Inferior parietal cortex (tissue), 1 donor: ENCODE measurements around the gene OSBPL10.

Experiments
- DNase-seq: peaks from one replicate; pipeline ENCODE4 v3.0.0-alpha.2; 2016; ENCODE audit errors: extremely low spot score

Gene OSBPL10

DNA sequence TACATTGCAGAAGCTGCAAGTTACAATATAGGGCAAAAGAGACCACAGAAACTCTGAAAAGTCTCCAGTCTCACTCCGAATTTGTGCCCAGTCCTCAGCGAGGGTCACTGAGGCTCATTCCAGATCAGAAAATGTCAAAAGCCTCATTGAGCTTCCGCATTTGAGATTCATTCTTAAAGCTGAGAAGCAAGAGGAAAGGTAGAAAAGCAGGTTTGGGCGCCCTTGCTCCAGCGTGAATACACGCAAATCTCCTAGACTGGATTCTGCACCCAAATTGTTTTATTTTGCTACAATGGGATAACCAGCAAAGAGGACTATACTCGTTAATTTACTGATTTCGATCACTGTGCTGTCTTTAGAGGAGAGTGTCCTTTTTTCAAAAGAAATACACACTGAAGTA lies 236.1 kb downstream of the OSBPL10 start:
- no peak for DNase-seq

DNA sequence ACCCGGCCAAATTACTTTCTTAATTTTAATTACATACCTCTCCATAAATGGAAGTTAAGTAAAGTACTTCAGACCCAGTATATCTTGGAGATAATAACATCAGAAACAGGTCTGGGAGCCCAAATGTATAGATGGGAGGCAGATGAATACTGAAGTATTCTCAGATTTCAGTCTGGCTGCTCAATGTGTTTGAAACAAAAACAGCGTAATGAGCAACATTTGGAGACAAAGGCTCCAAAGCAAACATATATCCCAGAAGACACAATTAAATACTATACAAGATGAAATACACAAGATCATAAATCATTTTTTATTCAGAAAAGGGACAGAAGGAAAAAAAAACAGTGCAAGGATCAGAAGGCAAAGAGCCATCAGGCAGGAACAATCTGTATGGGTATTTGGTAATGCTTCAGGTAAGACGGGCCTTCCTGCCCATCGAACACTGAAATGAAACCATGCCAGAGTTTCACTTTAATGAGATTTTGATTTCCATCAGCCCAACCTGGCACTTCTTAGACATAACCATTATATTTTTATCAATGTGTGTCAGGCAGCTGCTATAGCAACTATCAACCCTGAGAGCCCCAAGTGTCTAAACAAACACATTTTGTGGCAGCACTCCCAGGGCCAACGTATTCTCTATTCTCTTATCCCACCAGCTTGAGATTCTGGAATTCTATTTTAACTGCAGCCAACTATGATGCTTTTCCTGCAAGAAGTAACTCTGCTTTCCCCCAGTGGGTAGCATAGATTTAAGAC lies 237.6 kb downstream of the OSBPL10 start:
- no peak for DNase-seq

DNA sequence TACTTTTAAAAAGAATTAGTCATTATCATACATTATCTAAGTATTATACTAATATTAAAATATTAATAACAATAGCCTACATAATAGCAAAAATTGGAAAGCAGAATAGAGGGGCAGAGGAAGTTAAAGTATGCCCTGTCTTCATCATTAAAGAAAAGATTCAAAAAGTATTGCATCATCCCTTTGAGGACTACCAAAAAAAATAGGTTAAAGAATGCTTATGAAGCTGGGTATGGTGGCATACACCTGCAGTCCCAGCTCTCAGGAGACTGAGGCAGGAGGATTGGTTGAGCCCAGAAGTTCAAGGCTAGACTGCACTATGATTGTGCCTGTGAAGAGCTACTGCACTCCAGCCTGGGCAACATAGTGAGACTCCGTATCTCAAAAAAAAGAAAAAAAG lies 240.7 kb downstream of the OSBPL10 start:
- DNase-seq, result no peak

DNA sequence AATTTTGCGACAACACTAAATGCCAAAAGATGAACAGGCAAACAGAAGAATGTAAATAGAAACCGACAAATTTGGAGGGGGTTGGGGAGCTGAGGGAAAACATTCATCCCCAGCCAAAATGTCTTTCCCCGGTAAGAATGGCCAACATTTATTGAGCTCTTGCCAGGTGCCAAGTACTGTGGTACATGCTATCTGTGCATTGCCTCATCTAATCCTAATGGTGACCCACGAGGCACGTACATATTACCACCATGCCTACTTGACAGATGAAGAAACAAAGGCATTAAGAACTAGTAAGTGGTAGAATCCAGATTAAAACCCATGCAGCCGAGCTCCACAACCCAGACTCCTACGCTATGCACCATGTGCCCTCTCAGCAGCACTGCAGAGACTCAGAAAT lies 242.7 kb downstream of the OSBPL10 start:
- no peak for DNase-seq

DNA sequence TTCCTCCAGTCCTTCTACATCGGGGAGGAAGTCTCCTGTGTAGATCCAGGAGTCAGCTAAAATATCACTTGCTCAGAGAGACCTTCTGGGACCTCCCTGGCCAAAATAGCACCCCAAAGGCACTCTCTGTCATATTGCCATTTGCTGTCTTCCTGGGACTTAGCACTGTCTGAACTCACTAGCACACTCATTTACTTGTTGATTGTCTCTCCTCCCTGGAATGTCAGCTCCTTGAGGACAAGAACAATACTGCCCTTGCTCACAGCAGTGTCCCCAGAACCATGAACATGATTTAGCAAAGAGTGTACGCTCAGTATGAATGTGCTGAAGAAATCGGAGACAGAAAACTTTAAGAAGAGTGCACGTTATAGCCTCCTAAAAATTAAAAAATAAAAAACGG lies 245.4 kb downstream of the OSBPL10 start:
- no peak for DNase-seq

DNA sequence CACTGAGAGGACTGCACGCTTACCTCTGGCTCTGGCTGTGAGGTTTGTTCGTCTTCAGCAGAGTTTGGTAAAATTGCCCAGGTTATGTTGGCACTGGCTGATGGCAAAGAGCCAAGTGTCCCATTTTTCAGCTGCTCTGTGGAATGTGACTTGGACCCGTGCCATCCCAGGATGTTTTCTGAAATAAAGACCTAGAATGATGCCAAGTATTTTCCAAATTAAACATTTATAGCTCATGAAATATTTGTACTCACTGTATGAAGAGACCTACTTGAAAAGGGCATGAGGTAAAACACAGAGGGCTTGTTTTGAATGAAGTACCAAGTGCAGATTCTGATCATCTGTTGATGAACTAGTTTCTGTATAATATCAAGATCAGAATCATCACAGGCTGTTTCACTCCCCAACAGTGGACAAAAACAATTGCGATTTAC lies 247.8 kb downstream of the OSBPL10 start:
- DNase-seq, result no peak

DNA sequence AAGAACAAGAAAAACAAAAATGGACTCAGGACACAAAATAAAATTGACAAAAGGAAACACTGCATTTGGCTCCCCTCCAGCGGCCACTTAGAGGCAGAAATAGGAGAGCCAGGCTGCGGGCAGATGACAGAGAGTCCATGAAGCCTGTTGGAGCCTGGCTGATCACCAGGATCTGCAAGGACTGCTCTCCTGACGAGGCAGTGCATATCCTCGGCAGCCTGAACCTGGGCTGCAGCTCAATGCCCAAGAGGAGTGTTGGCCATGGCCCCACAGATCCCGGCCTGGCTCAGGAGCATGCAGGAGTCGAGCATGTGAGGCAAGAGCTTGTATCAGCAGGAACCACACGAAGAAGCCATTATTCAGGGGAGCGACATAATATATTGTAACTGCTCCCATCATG lies 248.5 kb downstream of the OSBPL10 start:
- no peak for DNase-seq

DNA sequence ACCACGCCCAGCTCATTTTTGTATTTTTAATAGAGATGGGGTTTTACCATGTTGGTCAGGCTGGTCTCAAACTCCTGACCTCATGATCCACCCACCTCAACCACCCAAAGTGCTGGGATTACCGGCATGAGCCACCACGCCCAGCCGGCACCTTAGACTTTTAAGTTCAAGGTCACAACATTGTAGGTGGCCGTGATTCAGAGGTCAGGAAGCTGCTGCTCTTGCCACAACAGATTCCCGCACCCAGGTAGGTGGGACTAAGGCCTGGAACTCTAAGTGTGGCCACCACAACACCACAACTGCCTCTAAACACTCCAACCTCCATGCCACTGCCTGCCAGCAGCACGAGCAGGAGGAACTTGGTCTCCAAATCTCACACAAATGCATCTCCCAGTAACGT lies 251.5 kb downstream of the OSBPL10 start:
- no peak for DNase-seq

DNA sequence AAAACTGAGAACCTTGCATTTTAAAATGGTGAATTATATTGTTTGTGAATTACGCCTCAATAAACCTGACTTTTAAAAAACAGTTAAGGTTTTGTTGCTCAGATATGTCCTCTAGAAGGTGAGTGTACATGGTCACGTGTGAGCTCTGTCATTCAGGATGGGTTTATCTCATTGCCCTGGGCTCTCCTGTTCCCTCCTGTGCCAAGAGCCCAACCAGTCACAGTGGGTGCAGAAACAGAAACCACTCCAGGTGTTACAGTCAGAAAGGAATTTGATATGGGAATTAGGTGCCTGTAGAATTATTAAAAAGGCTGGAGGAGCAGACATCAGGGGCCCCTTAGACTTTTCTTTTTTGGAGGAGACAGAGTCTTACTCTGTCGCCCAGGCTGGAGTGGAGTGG lies 252.0 kb downstream of the OSBPL10 start:
- DNase-seq, result no peak

DNA sequence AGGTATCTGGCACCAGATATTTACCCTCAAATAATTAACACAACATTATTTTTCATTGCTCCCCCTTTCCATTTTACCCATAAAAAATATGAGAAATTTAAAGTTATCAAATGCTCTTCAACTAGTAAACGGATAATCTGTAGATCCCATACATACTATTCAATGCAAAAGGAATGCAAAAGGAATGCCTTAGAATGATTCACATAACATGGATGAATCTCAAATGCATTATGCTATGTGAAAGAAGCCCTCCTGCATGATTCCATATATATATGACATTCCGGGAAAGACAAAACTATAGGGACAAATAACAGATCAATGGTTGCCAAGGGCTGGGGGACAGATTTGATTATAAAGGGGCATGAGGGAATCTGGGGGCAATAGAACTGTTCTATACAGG lies 252.7 kb downstream of the OSBPL10 start:
- no peak for DNase-seq

DNA sequence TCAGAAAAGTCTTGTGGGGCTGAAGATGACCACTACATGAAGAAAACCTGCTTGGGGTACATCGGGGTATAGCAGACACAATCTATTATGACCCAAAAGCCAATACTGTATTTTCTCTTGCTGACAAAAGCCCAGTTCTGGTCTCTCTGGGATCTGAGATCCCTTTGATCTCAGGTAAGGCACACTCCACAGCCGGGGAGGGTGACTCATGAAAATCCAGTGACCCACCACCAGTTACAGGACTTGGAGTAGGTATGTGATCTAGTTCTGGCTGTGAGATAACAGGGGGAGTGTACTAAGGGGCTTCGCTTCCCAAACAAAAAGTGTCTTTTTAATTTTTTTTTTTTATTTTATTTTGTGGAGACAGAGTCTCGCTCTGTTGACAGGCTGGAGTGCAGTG lies 255.1 kb downstream of the OSBPL10 start:
- no peak for DNase-seq

DNA sequence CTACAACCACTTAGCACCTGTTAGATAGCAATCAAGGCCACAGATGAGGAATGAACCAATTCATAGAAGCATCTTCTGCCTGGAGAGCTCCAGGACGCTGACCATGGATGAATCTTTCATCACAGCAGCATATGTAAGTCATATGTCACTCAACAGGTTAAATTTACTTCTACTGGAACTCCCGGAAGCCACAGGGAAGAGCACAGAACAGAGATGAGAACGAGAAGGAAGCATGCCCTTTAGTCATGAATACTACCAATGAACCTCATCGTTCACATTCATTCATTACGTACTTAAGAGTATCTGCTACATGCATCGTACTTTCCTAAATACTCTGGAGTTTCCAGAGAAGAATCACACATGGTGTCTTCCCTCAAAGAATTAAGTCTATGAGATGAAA lies 255.5 kb downstream of the OSBPL10 start:
- DNase-seq, result no peak

DNA sequence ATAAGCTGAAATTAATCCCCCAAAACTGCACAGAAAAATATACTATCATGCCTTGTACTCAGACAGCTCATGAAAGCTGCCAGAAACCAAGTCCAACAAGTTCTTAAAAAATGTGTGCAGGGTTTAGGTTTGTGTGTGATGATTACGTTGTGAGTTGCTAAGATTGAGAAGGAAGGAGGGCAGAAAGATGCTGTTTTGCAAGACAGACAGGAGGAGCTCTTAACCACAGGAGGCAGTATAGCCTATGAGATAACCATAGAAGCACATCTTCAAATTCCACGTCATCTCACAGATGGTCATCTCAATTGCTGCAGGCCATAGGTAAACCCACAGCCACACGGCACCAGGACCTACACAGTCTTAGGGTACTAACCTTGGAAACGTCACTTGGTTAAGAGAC lies 256.4 kb downstream of the OSBPL10 start:
- no peak for DNase-seq

DNA sequence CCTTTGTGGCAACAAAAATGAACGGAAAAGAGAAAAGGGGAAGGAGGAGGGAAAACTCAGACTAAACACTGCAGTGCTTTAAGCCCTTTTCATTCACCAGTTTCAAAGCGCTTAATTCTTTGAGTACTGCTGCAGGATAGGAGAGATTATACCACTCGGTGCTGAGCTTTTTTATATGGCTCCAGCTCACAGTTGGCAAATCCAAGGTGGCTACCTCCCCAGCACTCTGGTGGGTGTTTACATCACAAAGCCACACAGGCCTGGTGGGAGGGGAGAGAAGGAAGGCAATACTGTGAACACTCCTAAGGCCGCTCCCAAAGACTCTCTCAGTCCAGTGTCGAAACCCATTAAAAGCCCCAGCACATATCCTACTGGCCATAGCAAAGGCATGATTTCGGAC lies 256.9 kb downstream of the OSBPL10 start:
- DNase-seq, result no peak

DNA sequence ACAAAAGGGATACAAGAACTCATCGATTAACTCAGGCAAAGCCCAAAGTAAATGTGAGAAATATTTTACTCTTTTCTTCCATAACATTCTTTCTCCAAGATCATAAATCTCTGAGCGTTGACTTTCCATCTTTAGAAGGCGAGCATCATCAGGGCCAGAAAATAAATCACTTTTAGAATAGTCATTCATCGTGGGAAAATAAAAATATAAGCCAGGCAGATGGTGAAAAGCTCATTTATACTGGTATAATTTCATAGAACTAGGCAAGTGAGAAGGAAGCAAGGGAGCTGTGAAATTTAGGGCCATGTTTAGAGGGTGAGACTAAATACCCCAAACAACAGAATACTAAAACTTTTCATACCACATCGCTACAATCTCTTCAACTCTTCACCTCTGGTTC lies 257.4 kb downstream of the OSBPL10 start:
- no peak for DNase-seq

DNA sequence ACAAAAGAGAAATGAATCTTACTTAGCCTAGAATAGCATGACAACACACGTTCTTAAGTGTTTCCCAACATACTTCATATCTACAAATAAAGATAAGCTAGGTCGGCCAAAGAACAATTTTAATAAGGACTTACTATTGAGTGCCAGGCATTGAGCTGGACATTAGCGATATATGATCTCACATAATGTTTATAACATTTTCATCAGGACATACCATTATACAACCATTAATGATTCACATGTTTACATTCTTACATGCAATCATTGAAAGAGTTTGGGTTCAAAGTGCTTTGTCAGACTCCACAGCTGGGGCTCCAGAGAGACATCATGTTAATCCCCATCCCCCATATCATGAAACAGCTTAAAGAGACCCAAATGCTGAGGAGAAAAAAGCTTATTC lies 259.4 kb downstream of the OSBPL10 start:
- no peak for DNase-seq

DNA sequence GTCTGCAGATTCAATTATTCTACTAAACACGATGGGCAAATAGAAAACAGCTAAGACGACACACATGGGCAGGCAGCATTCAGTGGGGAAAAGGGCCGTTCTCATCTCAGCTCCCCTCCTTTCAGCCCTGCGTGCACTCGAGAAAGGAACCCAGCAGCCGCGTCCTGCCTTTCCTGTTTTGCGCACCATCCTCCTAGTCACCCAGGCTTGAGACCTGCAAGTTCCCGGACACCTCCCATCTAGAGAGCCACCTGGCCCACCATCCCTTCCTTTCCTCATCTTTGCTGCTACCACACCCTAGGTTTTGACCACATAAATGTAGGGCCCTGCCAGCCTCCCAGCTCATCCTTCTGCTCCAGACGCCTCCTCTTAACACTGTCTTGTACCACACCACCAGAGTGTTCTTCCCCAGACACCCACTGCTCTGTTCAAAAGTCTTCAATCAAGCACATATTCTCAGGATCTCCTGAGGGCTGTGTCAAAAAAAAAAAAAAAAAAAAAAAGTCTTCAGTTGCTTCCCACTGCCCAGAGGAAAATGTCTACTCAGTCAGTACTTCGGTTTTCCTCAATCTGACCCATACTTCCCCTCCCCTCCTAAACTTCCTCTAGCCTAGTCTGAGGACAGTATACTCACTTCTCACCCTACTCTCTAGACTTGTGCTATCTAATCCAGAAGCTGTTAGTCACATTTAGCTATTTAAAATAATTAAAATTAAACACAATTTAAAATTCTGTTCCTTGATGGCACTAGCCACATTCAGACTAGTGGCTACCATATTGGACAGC lies 266.4 kb downstream of the OSBPL10 start:
- DNase-seq, result no peak

DNA sequence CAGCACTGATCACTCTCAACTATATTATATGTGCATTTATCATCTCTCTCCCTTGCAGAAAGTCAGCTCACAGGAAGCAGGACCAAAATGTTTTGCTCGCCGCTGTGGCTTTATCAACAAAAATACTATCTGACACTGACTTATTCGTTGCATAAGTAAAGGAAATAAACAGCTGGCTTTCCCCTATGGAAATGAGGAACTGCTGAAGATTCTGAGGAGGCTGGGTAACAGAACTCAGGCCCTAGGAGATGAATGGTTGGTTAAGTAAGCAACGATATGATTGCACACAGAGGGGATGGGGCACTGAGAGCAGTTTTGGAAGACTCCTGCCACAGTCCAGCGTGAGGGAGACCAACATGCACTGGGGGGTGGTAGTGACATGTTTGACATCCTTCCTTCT lies 267.2 kb downstream of the OSBPL10 start:
- DNase-seq, result no peak

DNA sequence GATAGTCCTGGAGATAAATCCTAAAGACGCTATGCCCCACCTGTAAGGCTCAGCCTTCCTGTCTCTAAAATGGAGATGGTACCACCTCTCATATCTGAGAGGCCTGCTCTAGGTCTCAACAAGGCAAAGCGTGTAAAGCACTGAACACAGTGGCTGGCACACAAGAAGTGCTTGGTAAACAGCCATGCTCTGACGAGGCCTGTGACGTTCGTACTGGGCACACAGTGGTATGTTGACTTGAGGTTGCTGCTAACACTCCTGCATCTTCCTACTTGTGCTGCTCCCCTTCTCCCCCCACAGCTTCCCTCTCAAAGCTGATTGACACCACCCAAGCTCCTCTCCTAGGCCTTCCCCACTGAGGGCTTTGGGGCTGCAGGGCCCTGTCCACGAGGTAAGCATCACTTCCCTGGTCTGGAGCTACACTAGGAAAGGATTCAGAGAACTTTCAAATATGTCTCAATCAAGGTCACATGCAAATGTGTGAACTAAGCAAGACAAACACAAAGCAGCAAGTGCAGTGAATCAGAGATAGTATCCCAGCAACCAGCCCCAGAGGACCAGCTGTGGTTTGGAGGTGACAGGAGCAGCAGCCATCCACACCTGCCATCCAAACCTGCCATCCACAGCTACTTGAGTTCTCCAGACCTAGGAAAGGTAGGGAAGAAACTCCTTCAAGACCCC lies 270.8 kb downstream of the OSBPL10 start:
- no peak for DNase-seq

DNA sequence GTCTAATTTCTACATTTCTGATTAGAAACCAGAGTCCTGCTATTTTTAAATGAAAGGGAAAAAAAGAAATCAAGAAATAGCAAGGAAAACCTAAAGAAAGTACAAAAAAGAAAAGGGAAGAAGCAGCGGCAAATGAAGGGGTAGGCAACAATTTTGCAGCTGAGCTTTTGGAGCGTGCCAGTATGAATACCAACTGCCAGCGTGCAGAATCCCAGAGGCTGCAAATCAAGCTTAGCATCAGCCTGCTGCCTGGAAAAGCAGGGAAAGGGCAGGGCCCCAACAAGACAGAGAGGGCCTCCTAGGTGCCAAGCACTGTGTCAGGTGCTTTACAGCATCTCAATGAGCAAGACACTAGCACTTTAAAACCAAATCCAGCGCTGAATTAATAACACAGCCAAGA lies 271.5 kb downstream of the OSBPL10 start:
- no peak for DNase-seq

DNA sequence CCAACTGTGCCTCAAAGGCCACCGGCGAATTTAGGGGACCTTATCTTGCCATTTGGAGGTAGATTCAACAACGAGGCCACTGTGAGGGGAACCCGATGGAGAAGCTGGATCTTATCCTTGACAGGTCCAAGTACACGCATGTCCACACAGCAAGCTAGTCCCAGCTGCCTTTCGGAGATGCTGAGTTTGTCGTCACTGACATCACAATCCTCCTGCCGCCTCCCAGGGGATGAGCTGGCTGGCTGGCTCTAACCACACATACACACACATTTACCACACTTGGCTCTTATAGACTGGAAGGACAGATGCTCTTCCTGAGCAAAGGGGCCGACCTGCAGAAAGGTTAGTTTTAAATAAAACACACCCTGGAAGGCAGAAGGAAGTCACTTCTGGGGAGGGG lies 272.1 kb downstream of the OSBPL10 start:
- DNase-seq, result no peak

DNA sequence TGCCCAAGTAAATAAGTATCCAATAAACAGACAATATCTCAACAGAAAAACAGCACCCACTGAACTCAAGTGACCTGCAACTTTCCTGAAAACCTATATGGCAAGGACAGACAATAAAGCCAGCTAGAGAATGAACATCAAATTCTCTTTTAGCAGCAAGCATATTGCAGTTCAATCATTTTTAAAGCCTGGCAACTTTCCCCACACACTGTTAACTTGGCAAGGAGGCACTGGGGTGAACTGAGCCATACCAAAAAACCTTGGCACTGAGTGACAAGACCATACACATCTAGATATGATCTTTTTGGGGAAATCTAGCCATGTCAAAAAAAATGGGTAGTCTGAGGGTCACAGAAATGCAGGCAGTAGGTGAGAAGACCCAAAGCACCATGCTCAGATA lies 273.8 kb downstream of the OSBPL10 start:
- no peak for DNase-seq

DNA sequence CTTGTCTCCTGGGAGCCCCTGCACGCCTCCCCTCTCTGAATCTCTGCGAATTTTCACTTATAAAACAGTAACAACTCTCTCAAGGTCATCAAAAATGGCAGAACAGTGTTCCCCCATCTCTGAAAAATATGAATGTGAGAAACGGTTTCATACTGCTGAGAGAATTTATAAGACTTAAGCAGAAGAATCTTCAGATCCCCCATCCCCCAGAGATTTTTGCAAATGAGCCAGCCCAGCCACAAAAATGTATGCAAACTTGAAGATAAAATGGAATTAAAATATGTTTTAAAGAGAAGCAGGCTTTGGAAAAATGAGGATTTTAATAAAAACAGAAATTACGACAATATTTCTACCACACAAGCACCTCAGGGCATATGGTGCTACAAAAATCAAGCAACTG lies 275.3 kb downstream of the OSBPL10 start:
- no peak for DNase-seq
